Ovary (tissue), 9 donors: Measurements from ENCODE around the gene RAB39B. TPM values are rescaled to one million over a fixed set of nuclear protein-coding genes. Genes with fewer than 3 reads are reported as not detected.

Experiments
- DNase-seq, 5 donors: peaks; one replicate each; pipeline ENCODE4 v3.0.0-alpha.2; 2019 to 2020
- H3K27ac ChIP-seq, 2 donors: fragments of 200-600 bp; one replicate each; pipeline versions ENCODE4 v1.5.1 to v1.8.0; 2019 to 2022
- H3K27me3 ChIP-seq: fragments of 200-600 bp; one replicate; pipeline ENCODE4 v1.8.0; 2022
- H3K36me3 ChIP-seq: fragments of 200-600 bp; sonication (generic); one replicate; pipeline ENCODE4 v1.5.1; 2019
- H3K4me1 ChIP-seq: one replicate; pipeline ENCODE4 v1.8.1; 2013; ENCODE audit warnings: mild to moderate bottlenecking, moderate library complexity; ENCODE audit not compliant: insufficient read depth
- H3K4me3 ChIP-seq: fragments of 200-600 bp; sonication (generic); one replicate; pipeline ENCODE4 v1.5.1; 2017
- H3K9me3 ChIP-seq, 2 donors: fragments of 200-600 bp in 1 of 2; sonication (generic) in 1 of 2; one replicate each; pipeline versions ENCODE4 v1.5.1 to v1.8.1; 2013 to 2019; ENCODE audit warnings: mild to moderate bottlenecking in 1 of 2, moderate library complexity in 1 of 2
- EP300 ChIP-seq: sonication (generic); formaldehyde crosslinking; IDR thresholded peaks from one replicate; pipeline ENCODE4 v1.6.1; 2017; ENCODE audit warnings: antibody characterized with exemption
- POLR2A ChIP-seq: fragments of 450-650 bp; IDR thresholded peaks from one replicate; pipeline ENCODE4 v1.6.1; 2017; ENCODE audit warnings: antibody characterized with exemption, mild to moderate bottlenecking, moderate library complexity
- WGBS, 3 donors: extraction: QIAGEN DNeasy Blood & Tissue Kit in 1 of 3; methylation state at CpG; one replicate each; pipeline versions ENCODE4 v1.1.5 to v1.1.7; 2013 to 2017; 5-methylcytosine and 5-hydroxymethylcytosine counted together
- intact Hi-C, 4 donors: fragments of 100-400 bp; cut with DNase I; formaldehyde crosslinking; loops; one replicate each; pipeline versions ENCODE4 v1.11.0 to v1.15.1; 2022 to 2023
- polyA plus RNA-seq, 2 donors: library from polyadenylated mRNA; stranded (reverse); fragments of 200-250 nt in 1 of 2; fragments of 350-450 nt in 1 of 2; fragmentation: Illumina TruSeq in 1 of 2; extraction: RNeasy Lipid Tissue Mini Kit (QIAGEN cat#74804) in 1 of 2; gene quantifications; one replicate each; pipeline ENCODE4 v1.2.3, GENCODE V29; 2013 to 2014
- total RNA-seq, 7 donors: library from RNA; depleted of rRNA in 2 of 7; stranded (reverse); fragments of >200 nt in 2 of 7; fragmentation: NEBNext Ultra II Directional in 3 of 7; extraction: Animal tissue kit (Norgen Biotek cat#: 25700) in 3 of 7; gene quantifications; one replicate each; pipeline versions ENCODE4 v1.1.0 to v1.2.4, GENCODE V29; 2016 to 2023
- TF ChIP-seq, protein P1 (sequence below), 3 donors: fragments of 450-650 bp in 2 of 3; fragments of 200-600 bp in 1 of 3; IDR thresholded peaks; one replicate each; pipeline versions ENCODE4 v1.5.1 to v1.8.0; 2016 to 2022; ENCODE audit warnings: antibody characterized with exemption in 3 of 3, mild to moderate bottlenecking in 1 of 3
- donor health status: DM: no; HTN: no; CAD: no; lungs with moderate emphysema.
- donor health status: DM: no; HTN: no; CAD: no.
- donor health status: Bipolar disorder and iron deficiency.
- donor health status: DM: yes; HTN: yes; CAD: no.
- donor health status: DM: no; HTN: no; CAD: no.
- donor health status: DM: yes; HTN: yes; CAD: no.

Gene RAB39B
- total and polyA plus RNA-seq, 9 donors = 0.10 to 1.3 (median 0.53) TPM

DNA sequence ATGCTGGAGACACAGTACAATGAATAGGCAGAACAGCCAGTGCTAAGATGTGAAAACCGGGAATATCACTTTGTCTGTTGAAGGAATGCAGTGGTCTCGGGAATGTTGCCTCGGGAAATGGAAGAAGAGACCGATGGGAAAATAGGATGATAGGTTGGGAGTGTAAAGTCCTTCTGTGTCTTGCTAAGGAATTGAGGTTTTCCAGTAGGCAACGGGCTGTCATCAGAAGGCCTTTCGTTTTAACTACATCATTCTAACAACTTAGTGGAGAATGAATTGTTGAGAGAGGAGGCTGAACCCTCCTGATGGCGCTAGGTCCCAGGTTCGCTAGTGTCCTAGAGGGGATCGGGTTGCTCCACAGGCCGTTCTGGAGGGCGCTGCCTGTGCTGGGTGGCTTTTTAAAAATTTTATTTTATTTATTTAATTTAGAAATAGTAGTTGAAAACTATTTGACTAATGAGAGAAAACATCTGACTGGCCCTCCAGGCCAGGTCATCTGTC, 47.3 kb downstream of the RAB39B start:
- TF ChIP-seq, protein P1, sequence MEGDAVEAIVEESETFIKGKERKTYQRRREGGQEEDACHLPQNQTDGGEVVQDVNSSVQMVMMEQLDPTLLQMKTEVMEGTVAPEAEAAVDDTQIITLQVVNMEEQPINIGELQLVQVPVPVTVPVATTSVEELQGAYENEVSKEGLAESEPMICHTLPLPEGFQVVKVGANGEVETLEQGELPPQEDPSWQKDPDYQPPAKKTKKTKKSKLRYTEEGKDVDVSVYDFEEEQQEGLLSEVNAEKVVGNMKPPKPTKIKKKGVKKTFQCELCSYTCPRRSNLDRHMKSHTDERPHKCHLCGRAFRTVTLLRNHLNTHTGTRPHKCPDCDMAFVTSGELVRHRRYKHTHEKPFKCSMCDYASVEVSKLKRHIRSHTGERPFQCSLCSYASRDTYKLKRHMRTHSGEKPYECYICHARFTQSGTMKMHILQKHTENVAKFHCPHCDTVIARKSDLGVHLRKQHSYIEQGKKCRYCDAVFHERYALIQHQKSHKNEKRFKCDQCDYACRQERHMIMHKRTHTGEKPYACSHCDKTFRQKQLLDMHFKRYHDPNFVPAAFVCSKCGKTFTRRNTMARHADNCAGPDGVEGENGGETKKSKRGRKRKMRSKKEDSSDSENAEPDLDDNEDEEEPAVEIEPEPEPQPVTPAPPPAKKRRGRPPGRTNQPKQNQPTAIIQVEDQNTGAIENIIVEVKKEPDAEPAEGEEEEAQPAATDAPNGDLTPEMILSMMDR (IDR thresholded peaks at IDR 0.05) = no peak
- TF ChIP-seq POLR2A (no peak), EP300 (no peak)
- peaks cover 2% of the 10 kb centered on the region for H3K4me1 ChIP-seq
- peak overlapping the region; percentile 80 to 83 for H3K27ac ChIP-seq
- H3K27me3 ChIP-seq = no peaks in the 10 kb centered on the region
- intact Hi-C loops = loop anchor here in 1 of 4 donors (5.0 kb wide), 1 partner anchor 1445 kb away; no protein-coding TSS in a partner anchor
- H3K9me3 ChIP-seq = no peaks in the 10 kb centered on the region
- DNase-seq = no peak
- H3K36me3 ChIP-seq = no peaks in the 10 kb centered on the region
- peak overlapping the region; percentile 78 for H3K4me3 ChIP-seq
- 35 to 36% (median 36%) methylated on average over 11 of the region's 11 CpGs for WGBS, 3 donors

DNA sequence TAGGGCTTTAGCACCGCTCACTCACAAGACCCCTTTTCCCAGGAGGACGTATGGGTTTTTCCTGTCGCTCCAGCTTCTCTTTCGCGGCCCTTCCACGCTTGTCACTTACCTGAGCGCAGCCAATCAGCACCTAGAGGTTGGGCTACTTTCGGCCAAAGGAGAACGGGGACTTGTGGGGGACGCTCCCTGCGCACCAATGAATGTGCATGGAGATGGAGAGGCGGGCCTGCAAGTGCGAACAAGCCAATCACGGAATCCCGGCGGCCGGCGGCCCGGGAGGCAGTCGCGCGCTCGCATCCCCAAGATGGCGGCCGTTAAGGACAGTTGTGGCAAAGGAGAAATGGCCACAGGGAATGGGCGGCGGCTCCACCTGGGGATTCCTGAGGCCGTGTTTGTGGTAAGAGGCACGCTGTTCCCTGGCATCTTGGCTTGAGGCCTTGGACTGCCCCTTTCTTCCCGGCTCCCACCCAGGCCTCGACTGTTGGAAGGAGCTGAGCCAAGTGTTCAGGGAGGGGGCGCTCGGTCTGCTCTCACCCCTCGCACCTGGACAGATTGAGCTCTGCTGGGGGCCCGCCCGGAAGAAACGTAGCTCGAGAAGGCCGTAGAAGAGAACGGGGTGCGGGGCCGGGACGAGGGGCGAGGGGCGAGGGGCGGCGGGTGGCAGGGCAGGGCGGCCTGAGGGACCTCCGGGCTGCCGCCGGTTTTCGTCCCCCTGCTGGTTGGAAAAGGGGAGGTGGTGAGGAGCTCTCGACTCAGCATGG, 47.9 kb downstream of the RAB39B start, which contains the start of gene VBP1:
Gene VBP1 (plus strand): TSS at position 282 of the 761 bp plus-strand sequence. CDS start 23 bp downstream, at position 305.
- 36 to 48% (median 43%) methylated on average over 50 to 53 of the region's 53 CpGs for WGBS, 3 donors
- intact Hi-C loops = loop anchor here in 1 of 4 donors (5.0 kb wide), 1 partner anchor 1444 kb away; no protein-coding TSS in a partner anchor
- DNase-seq = peak; percentile 86 to 90 (median 88)
- Histone ChIP-seq H3K4me3 (peak within 1 kb of the TSS; percentile 78), H3K4me1 (peaks cover 2% of the 10 kb centered on the region), H3K27me3 (no peaks in the 10 kb centered on the region), H3K27ac (peak within 1 kb of the TSS; percentile 80 to 83), H3K9me3 (no peaks in the 10 kb centered on the region), H3K36me3 (no peaks in the 10 kb centered on the region)
- no peak for TF ChIP-seq EP300
- peak; percentile 41 for TF ChIP-seq POLR2A
- TF ChIP-seq, protein P1 (IDR thresholded peaks at IDR 0.05) = no peak

DNA sequence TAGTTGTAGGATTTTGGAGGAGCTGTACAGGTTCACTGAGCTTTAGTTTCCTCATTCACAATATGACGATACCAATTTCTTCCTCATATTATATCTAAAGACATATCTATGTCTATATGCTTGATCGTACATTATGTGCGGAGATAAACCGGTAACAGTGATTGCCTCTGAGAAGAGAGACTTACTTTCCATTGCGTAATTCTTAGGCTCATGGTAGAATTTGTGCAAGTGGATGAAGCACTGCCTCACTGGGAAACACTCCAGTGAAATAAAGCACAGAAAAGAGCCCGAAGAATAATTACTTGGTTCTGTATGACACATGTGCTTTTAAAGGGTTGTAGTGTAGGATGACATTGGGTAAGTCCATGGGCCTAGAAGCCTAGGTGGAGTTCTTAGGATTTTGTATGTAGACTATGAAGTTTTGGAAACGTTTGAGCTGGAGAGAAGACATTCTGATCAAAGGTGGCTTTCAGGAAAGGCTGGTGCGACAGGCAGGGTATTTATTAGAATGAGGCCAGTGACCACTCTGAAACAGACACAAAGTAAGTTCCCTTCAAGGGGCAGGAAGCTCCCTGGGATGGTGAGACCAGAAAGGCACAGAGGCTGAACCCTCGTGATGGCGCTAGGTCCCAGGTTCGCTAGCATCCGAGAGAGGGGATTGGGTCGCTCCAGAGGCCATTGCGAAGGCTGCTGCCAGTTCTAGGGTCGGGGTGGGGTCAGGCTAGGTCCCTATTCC, 48.7 kb downstream of the RAB39B start:
- TF ChIP-seq POLR2A (no peak), EP300 (no peak)
- TF ChIP-seq, protein P1 (IDR thresholded peaks at IDR 0.05) = no peak
- Histone ChIP-seq H3K4me3 (peak overlapping the region; percentile 78), H3K4me1 (peaks cover 2% of the 10 kb centered on the region), H3K36me3 (no peaks in the 10 kb centered on the region), H3K27me3 (no peaks in the 10 kb centered on the region), H3K9me3 (no peaks in the 10 kb centered on the region), H3K27ac (peak overlapping the region in 1 of 2 donors; percentile 80)
- 54 to 55% (median 55%) methylated on average over 15 of the region's 15 CpGs for WGBS, 3 donors
- intact Hi-C loops = loop anchor here in 1 of 4 donors (5.0 kb wide), 1 partner anchor 1443 kb away; no protein-coding TSS in a partner anchor
- DNase-seq = no peak

DNA sequence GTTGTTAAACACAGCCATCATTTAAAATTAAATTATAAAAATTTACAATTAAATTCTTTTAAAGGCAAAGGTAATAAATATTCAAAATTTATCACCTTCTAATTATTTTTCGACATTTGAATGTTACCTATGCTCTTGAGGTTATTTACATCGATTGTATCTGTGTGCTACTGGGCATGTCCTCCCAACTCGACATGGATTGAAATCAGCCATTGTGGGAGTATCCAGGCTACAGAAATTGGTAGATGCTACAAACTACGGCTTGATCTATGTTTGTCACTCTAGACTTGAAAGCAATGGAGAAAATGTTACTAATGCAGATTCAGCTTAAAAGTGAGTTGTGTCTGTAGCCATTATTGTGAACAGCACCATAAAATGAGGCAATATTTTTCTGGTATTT, 50.6 kb downstream of the RAB39B start:
- WGBS, 3 donors = 61 to 69% (median 66%) methylated on average over 4 of the region's 4 CpGs
- TF ChIP-seq EP300 (no peak), POLR2A (no peak)
- TF ChIP-seq, protein P1 (IDR thresholded peaks at IDR 0.05) = no peak
- Histone ChIP-seq H3K4me3 (no peak overlapping the region), H3K27me3 (no peaks in the 10 kb centered on the region), H3K4me1 (peaks cover 2% of the 10 kb centered on the region), H3K27ac (no peak overlapping the region), H3K36me3 (no peaks in the 10 kb centered on the region), H3K9me3 (no peaks in the 10 kb centered on the region)
- no peak for DNase-seq
- intact Hi-C loops = no loop called here
